Mesothelial cell of epicardium (in vitro differentiated cells): ENCODE measurements around the gene KCNN3. TPM values are rescaled to one million over a fixed set of nuclear protein-coding genes. Genes with fewer than 3 reads are reported as not detected.

Source experiments
- DNase-seq, 2 experiments: peaks; one replicate each; pipeline ENCODE4 v3.0.0; 2021; ENCODE audit warnings: low spot score in 2 of 2; ENCODE audit not compliant: unreplicated experiment in 2 of 2
- H3K27ac Mint-ChIP-seq: 2 replicates; pipeline ENCODE4 v1.8.0; 2021; ENCODE audit warnings: mixed read lengths
- H3K27me3 Mint-ChIP-seq: 2 replicates; pipeline ENCODE4 v1.8.0; 2021; ENCODE audit warnings: low read depth, mixed read lengths
- H3K36me3 Mint-ChIP-seq: 2 replicates; pipeline ENCODE4 v1.8.0; 2021; ENCODE audit warnings: mixed read lengths
- H3K4me1 Mint-ChIP-seq: 2 replicates; pipeline ENCODE4 v1.8.0; 2021; ENCODE audit warnings: mixed read lengths
- H3K4me3 Mint-ChIP-seq: 2 replicates; pipeline ENCODE4 v1.8.0; 2021; ENCODE audit warnings: mild to moderate bottlenecking, moderate library complexity, mixed read lengths
- H3K9me3 Mint-ChIP-seq: 2 replicates; pipeline ENCODE4 v1.8.0; 2021; ENCODE audit warnings: mixed read lengths
- total RNA-seq: library from RNA; stranded (reverse); gene quantifications from 3 replicates; pipeline ENCODE4 v1.2.1, GENCODE V29; 2021
- TF ChIP-seq, protein P1 (sequence below): fragments of 200-600 bp; sonication (generic); IDR thresholded peaks from one replicate; pipeline ENCODE4 v1.5.0; 2021; ENCODE audit warnings: antibody characterized with exemption; ENCODE audit not compliant: unreplicated experiment

KCNN3 gene
- total RNA-seq, 1 donor from 2014 or later: 1.2 TPM

DNA sequence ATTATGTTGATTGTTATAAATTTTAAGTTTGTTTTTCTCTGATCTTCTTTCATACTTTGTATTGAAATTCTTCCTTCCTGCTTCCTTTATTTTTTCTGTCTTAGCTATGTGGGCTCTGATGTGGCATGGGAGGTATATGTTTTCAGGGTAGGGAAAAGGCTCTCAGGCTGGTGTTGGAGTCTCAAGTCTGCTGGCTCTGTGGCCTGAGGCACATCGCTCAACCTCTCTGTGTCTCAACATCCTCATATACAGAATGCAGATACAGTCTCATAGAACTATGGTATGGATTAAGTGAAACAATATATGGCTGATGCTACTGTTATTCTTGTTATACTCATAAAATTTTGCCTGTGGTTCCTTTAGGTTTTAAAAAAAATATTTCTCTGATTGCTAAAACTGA lies 105.9 kb downstream of the KCNN3 start:
- no peaks in the 10 kb centered on the region for H3K36me3 Mint-ChIP-seq
- H3K4me1 Mint-ChIP-seq: peaks cover 22% of the 10 kb centered on the region
- no peaks in the 10 kb centered on the region for H3K9me3 Mint-ChIP-seq
- DNase-seq: no peak
- H3K27me3 Mint-ChIP-seq: peaks cover 63% of the 10 kb centered on the region
- H3K27ac Mint-ChIP-seq: no peak overlapping the region
- TF ChIP-seq, protein P1, sequence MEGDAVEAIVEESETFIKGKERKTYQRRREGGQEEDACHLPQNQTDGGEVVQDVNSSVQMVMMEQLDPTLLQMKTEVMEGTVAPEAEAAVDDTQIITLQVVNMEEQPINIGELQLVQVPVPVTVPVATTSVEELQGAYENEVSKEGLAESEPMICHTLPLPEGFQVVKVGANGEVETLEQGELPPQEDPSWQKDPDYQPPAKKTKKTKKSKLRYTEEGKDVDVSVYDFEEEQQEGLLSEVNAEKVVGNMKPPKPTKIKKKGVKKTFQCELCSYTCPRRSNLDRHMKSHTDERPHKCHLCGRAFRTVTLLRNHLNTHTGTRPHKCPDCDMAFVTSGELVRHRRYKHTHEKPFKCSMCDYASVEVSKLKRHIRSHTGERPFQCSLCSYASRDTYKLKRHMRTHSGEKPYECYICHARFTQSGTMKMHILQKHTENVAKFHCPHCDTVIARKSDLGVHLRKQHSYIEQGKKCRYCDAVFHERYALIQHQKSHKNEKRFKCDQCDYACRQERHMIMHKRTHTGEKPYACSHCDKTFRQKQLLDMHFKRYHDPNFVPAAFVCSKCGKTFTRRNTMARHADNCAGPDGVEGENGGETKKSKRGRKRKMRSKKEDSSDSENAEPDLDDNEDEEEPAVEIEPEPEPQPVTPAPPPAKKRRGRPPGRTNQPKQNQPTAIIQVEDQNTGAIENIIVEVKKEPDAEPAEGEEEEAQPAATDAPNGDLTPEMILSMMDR: no peak
- no peak overlapping the region for H3K4me3 Mint-ChIP-seq

DNA sequence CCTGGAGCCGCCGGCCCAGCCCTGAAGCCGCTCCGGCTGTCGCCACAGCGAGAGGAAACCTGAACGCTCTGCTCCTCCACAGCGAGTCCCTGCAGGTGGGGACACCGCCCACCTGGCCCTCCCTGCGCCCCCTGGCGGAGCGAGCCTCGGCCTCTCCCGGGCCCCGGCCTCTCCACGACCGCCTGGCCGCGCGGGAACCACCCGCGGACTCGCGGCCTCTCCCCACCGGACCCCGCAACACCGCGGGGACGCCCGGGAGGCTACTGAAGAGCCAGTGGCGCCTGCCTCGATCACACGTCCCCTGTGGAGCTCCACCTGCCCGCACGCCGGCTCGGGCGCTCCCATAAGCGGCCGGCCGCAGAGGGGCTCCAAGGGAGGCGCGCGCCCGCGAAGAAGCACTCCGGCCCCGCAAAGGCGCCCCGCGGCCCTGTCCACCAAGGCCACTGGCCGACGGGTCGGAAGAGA lies 109.6 kb downstream of the KCNN3 start:
- no peak overlapping the region for H3K27ac Mint-ChIP-seq
- no peaks in the 10 kb centered on the region for H3K4me1 Mint-ChIP-seq
- H3K36me3 Mint-ChIP-seq: no peaks in the 10 kb centered on the region
- TF ChIP-seq, protein P1: peak; percentile 89
- peak overlapping the region; percentile 20 for H3K4me3 Mint-ChIP-seq
- DNase-seq: peak; percentile 69 to 91
- no peaks in the 10 kb centered on the region for H3K9me3 Mint-ChIP-seq
- peaks cover 92% of the 10 kb centered on the region for H3K27me3 Mint-ChIP-seq

DNA sequence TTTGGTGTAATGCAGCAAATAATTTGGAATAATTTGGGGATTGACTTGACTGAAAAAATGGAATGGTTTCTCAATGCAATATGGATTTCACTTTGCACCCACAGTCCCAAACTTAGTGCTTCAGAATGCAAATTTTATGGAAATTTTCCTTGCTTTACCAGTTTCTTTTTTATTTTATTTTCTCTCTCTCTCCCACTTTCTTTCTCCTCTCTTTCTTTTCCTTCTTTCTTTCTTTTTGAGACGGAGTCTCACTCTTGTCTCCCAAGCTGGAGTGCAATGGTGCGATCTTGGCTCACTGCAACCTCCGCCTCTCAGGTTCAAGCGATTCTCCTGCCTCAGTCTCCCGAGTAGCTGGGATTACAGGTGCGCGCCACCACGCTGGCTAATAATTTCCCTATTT lies 110.3 kb downstream of the KCNN3 start:
- no peaks in the 10 kb centered on the region for H3K36me3 Mint-ChIP-seq

DNA sequence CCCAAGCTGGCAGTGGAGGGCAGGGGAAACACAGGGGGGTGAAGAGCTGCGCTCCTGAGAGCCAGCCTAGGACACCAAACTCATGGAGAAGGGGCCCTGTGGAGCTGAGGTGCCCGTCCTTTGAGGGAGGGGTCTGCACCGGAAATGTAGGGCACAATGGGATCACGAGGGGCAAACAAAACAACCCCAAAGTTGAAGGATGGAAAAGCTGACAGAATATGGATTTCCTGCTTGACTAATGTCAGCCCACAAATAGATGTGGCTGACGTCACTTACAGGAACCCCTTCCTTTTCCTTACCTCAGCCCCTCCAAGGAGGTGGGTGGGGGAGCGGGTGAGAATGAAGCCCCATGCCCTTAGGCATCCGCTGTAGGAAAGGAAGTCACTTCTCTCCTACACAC lies 110.9 kb downstream of the KCNN3 start:
- H3K4me3 Mint-ChIP-seq: no peak overlapping the region
- peaks cover 91% of the 10 kb centered on the region for H3K27me3 Mint-ChIP-seq

More for the DNA sequence above, 110.3 kb downstream of the KCNN3 start:
- H3K27ac Mint-ChIP-seq: no peak overlapping the region
- no peaks in the 10 kb centered on the region for H3K9me3 Mint-ChIP-seq
- H3K4me3 Mint-ChIP-seq: no peak overlapping the region
- no peaks in the 10 kb centered on the region for H3K4me1 Mint-ChIP-seq
- peaks cover 91% of the 10 kb centered on the region for H3K27me3 Mint-ChIP-seq
- TF ChIP-seq, protein P1: no peak
- no peak for DNase-seq

DNA sequence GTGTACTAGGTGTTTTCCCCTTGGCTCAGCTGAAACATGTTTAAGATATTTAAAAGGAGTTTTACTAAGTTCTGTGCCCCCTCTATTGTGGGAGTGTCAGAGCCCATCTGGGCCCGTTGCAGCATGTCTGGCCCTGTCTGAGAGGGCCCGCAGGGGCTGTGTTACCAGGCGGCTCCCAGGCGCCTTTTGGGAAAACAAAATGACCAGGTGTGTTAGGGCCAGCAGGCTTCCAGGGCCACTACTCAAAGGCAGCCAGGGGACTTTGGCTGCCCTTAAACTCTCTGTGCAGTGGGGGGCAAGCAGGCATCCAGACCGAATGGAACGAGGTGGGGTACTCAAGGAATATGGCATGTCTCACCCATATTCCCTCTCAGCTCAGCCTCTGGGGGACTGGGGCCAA lies 111.7 kb downstream of the KCNN3 start:
- H3K36me3 Mint-ChIP-seq: no peaks in the 10 kb centered on the region
- no peak overlapping the region for H3K27ac Mint-ChIP-seq
- H3K27me3 Mint-ChIP-seq: peaks cover 89% of the 10 kb centered on the region
- no peaks in the 10 kb centered on the region for H3K9me3 Mint-ChIP-seq
- TF ChIP-seq, protein P1: no peak
- H3K4me1 Mint-ChIP-seq: no peaks in the 10 kb centered on the region
- no peak overlapping the region for H3K4me3 Mint-ChIP-seq
- peak in 1 of 2 experiments; percentile 35 for DNase-seq

More for the DNA sequence above, 110.9 kb downstream of the KCNN3 start:
- TF ChIP-seq, protein P1: no peak
- H3K9me3 Mint-ChIP-seq: no peaks in the 10 kb centered on the region
- no peak overlapping the region for H3K27ac Mint-ChIP-seq
- peak in 1 of 2 experiments; percentile 29 for DNase-seq
- H3K4me1 Mint-ChIP-seq: no peaks in the 10 kb centered on the region
- H3K36me3 Mint-ChIP-seq: no peaks in the 10 kb centered on the region
